HG03439 (cell line): ENCODE results near the gene HECW1.
A peak's percentile ranks its signal among the peaks of the same experiment; 100 is the strongest.
"Not testable (repeated sequence)": the region's sequence is repeated elsewhere in the genome, so short reads cannot be mapped to it uniquely, and the experiment has no call there.

Experiments
- ATAC-seq: cut with Tn5 transposase; IDR thresholded peaks from one replicate; pipeline ENCODE4 v1.9.1; 2021; ENCODE audit warnings: mild to moderate bottlenecking, moderate library complexity; ENCODE audit not compliant: unreplicated experiment

The HECW1 gene

GRCh38 chr7:43590862-43591557 lies 478.6 kb downstream of the HECW1 start:
- peak; percentile 60 for ATAC-seq

GRCh38 chr7:43591558-43592180 lies 479.2 kb downstream of the HECW1 start:
- ATAC-seq: no peak

GRCh38 chr7:43592326-43592725 lies 479.9 kb downstream of the HECW1 start:
- ATAC-seq: no peak

GRCh38 chr7:43593010-43593409 lies 480.6 kb downstream of the HECW1 start:
- no peak for ATAC-seq

GRCh38 chr7:43594020-43594419 lies 481.6 kb downstream of the HECW1 start:
- no peak for ATAC-seq

GRCh38 chr7:43596426-43596825 lies 484.0 kb downstream of the HECW1 start:
- ATAC-seq: not testable (repeated sequence)

- ATAC-seq: no peak
These were observed 487.6 kb downstream of the HECW1 start for GRCh38 chr7:43600056-43600455.

GRCh38 chr7:43602256-43602655 lies 489.8 kb downstream of the HECW1 start:
- ATAC-seq: no peak

- ATAC-seq: no peak
These were observed 491.8 kb downstream of the HECW1 start for GRCh38 chr7:43604251-43604650.

- no peak for ATAC-seq
These were observed 496.6 kb downstream of the HECW1 start for GRCh38 chr7:43609097-43609496.

GRCh38 chr7:43612128-43612527 lies 499.7 kb downstream of the HECW1 start:
- no peak for ATAC-seq

- ATAC-seq: peak; percentile 77
These were observed 500.4 kb downstream of the HECW1 start for GRCh38 chr7:43612599-43613589.
